ENCODE measurements around the gene CEP43.
A peak's percentile ranks its signal among the peaks of the same experiment; 100 is the strongest.

The CEP43 gene

DNA sequence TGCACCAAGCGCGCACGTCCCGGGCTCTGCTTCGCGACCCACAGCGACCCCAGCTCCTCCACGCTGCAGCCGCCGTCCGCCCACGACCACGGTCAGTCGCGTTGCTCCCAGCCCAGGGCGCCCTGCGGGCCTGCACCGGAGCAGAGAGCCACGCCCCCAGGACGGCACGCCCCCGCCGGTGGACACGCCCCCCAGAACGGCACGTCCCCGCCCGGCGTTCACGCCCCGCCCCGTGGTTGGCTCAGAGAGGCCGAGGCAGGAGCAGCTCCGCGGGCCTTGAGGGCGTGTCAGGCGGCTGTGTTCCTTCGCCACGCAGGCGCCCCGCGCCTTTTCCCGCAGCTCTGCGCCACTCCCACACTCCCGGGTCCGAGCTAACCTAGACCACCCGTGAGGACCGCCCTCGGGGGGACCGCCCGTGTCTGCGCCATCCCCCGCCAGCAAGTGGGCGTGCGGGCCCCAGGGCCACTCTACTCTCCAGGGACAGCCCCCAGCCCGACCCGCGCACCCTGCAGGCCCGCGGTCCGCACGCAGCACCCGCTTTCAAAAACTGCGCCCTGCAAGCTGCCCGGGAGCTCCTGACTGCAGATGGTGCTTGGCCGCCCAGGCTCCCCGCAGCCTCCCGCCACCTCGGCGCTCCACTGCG lies 42.6 kb upstream of the CEP43 start, which contains the start of gene RNASET2:
Gene RNASET2 (minus strand): TSS at position 107 of the 643 bp plus-strand sequence. CDS start 368 bp downstream, outside the sequence.
- no peaks in the 10 kb centered on the region for H3K27me3 ChIP-seq (ENCODE audit: control insufficient read depth, insufficient read depth, low read length)
- H3K36me3 ChIP-seq (ENCODE audit: control insufficient read depth, insufficient read depth, low read length): peaks cover 3% of the 10 kb centered on the region
- peaks cover 5% of the 10 kb centered on the region for H3K4me1 ChIP-seq (ENCODE audit: control insufficient read depth, insufficient read depth, low read length)
- peak within 1 kb of the TSS; percentile 96 for H3K4me3 ChIP-seq (ENCODE audit: low read length)
- H3K9ac ChIP-seq (ENCODE audit: low read length): peak within 1 kb of the TSS; percentile 83
- peak within 1 kb of the TSS; percentile 89 for H3K27ac ChIP-seq (ENCODE audit: low read depth, low read length)

DNA sequence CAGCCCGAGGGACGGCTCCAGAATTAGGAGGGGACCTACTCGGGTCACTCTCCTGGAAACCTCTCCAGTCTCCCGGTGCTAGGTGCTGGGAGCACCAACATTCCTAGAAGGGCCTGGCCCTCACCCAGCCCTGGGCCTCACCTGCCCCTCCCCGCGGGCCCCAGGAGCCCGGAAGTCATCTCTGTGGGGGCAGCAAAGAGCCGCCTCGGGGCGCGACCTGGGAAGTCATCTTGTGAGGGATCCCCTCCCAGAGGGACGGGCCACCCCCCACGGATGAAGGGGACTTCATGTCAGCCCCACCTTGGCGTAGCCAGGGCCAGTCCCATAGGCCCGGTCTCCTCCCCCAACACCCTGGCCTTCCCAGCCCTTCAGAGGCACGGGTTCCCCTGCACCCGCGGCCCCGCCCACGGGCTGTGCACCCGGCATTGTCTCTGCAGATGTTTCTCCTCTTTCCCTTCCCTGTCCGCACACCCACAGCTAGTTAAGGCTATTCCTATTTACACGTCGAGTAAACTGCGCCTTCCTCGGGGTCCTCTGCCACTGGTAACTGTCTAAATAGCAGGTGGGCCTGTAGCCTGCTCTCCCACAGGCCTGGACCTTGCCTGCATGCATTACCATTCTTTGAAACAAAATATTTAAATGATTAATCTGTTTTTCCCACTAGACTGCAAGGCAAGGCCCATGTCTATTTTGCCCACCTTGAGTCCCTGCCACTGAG lies 42.0 kb upstream of the CEP43 start:
- Histone ChIP-seq H3K27me3 (ENCODE audit: control insufficient read depth, insufficient read depth, low read length) (no peaks in the 10 kb centered on the region), H3K9ac (ENCODE audit: low read length) (peak overlapping the region; percentile 83), H3K27ac (ENCODE audit: low read depth, low read length) (peak overlapping the region; percentile 89), H3K4me3 (ENCODE audit: low read length) (peak overlapping the region; percentile 96), H3K4me1 (ENCODE audit: control insufficient read depth, insufficient read depth, low read length) (peaks cover 5% of the 10 kb centered on the region), H3K36me3 (ENCODE audit: control insufficient read depth, insufficient read depth, low read length) (no peaks in the 10 kb centered on the region)

DNA sequence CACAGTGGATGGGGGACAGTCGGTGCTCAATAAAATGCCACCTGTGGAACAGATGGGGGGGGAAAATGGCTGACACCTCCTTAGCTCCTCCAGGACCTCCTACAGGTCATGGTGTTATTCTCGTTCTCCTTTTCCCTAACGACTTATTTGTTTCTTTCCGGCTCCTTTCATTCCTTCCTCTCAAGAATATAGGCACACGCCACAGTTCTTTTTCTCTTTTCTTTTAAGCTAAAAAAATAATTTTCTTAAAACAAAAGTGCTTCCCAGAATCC lies 41.5 kb upstream of the CEP43 start:
- Histone ChIP-seq H3K4me3 (ENCODE audit: low read length) (peak overlapping the region; percentile 96), H3K9ac (ENCODE audit: low read length) (no peak overlapping the region), H3K4me1 (ENCODE audit: control insufficient read depth, insufficient read depth, low read length) (peaks cover 5% of the 10 kb centered on the region), H3K27ac (ENCODE audit: low read depth, low read length) (no peak overlapping the region), H3K36me3 (ENCODE audit: control insufficient read depth, insufficient read depth, low read length) (no peaks in the 10 kb centered on the region), H3K27me3 (ENCODE audit: control insufficient read depth, insufficient read depth, low read length) (no peaks in the 10 kb centered on the region)

DNA sequence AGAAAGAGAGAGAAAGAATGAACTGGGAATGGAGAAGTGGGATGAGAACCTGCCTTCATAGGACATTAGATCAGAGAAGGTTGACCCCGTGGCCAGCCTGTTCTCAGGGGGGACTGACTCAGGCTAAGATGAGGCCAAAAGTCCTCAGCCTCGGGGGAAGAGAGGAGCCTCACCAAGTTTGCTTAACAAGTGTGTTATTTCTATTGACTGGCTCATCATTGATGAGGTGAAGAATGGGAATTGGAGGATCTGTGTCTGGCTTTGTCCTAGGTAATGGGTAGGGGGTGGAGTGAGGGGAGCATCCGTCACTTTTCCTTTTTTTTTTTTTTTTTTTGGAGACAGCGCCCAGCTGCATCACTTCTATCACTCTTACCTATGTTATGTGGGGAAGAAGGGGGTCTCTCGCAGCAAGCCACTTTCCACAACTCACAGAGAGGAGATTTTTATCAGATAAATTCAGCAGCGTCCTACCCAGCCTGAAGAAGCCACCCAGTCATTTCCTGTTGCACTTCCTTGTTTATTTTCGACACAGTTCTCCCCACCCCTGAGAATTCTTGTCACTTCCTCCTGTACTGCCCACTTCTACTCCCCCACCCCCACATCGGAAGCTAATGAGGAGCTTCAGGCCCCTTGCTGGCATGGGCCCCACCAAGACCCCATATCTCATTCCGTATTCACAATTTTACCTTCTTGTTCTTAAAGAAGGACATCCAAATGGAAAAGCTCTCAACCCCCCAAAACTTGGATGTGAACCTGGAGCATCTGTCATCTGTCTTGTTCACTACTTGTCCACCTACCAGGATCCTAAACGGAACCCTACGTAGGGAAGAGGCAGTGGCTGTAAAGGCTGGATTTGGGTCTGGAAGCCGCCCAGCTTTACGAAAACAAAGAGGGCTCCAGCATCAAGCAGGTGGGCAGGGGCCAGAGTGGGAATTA lies 40.0 kb upstream of the CEP43 start:
- Histone ChIP-seq H3K36me3 (ENCODE audit: control insufficient read depth, insufficient read depth, low read length) (no peaks in the 10 kb centered on the region), H3K4me1 (ENCODE audit: control insufficient read depth, insufficient read depth, low read length) (peaks cover 5% of the 10 kb centered on the region), H3K27me3 (ENCODE audit: control insufficient read depth, insufficient read depth, low read length) (no peaks in the 10 kb centered on the region), H3K4me3 (ENCODE audit: low read length) (peak overlapping the region; percentile 41), H3K27ac (ENCODE audit: low read depth, low read length) (no peak overlapping the region), H3K9ac (ENCODE audit: low read length) (peak overlapping the region; percentile 16)

DNA sequence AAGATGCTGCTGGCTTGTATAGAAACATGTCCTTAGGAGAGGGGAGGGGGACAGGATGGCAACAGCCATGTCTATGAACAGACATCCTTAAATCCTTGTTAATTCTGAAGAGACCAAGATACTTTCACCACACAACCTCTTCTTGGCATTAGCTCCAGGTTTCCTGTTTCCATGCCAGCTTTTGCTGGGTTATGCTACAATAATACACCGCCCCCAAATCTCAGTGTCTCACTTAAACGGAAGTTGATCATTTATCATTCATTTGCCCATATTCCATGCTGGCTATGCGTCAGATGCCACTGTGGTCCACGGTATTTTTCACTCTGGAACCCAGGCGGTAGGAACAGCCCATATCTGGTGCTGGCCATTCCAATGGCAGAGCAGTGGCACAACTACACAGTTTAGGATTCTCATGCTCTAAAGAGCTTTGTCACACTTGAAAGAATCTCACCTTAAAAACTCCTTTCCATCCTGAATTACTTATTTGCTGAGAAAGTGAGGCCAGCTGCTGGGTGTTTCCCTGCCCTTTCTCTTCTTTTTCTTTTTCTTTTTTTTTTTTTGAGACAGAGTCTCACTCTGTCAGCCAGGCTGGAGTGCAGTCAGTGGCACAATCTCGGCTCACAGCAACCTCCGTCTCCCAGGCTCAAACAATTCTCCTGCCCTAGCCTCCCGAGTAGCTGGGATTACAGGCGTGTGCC lies 39.1 kb upstream of the CEP43 start:
- H3K9ac ChIP-seq (ENCODE audit: low read length): no peak overlapping the region
- H3K36me3 ChIP-seq (ENCODE audit: control insufficient read depth, insufficient read depth, low read length): no peaks in the 10 kb centered on the region
- no peak overlapping the region for H3K4me3 ChIP-seq (ENCODE audit: low read length)
- peaks cover 5% of the 10 kb centered on the region for H3K4me1 ChIP-seq (ENCODE audit: control insufficient read depth, insufficient read depth, low read length)
- H3K27me3 ChIP-seq (ENCODE audit: control insufficient read depth, insufficient read depth, low read length): no peaks in the 10 kb centered on the region
- H3K27ac ChIP-seq (ENCODE audit: low read depth, low read length): no peak overlapping the region

DNA sequence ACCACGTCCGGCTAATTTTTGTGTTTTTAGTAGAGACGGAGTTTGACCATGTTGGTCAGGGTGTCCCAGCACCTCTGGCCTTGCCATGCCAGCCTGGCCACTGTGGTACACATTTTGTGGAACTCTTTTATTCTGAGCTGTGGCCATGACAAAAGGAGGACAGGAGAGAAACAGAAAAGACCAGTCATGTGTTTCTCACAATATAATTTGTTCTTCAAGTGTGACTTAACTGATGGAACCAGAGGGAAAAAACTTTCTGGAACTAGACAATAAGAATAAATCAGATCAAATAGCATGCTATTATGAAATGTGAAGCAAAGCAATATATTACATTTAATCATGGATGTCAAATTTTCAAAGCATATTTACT lies 38.6 kb upstream of the CEP43 start:
- H3K4me1 ChIP-seq (ENCODE audit: control insufficient read depth, insufficient read depth, low read length): peaks cover 1% of the 10 kb centered on the region
- H3K4me3 ChIP-seq (ENCODE audit: low read length): no peak overlapping the region
- no peaks in the 10 kb centered on the region for H3K27me3 ChIP-seq (ENCODE audit: control insufficient read depth, insufficient read depth, low read length)
- no peak overlapping the region for H3K27ac ChIP-seq (ENCODE audit: low read depth, low read length)
- H3K36me3 ChIP-seq (ENCODE audit: control insufficient read depth, insufficient read depth, low read length): no peaks in the 10 kb centered on the region
- no peak overlapping the region for H3K9ac ChIP-seq (ENCODE audit: low read length)

DNA sequence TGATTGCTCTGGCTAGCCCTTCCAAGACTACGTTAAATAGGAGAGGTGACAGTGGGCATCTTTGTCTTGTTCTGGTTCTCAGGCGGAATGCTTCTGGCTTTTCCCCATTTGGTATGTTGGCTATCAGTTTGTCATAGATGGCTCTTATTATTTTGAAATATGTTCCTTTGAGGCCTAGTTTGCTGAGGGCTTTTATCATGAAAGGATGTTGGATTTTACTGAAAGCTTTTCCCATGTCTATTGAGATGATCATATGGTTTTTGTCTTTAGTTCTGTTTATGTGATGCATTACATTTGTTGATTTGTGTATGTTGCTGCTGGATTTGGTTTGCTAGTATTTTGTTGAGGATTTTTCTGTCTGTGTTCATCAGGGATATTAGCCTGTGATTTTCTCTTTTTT lies 32.9 kb upstream of the CEP43 start:
- Histone ChIP-seq H3K4me3 (ENCODE audit: low read length) (no peak overlapping the region), H3K36me3 (ENCODE audit: control insufficient read depth, insufficient read depth, low read length) (no peaks in the 10 kb centered on the region), H3K4me1 (ENCODE audit: control insufficient read depth, insufficient read depth, low read length) (no peaks in the 10 kb centered on the region), H3K9ac (ENCODE audit: low read length) (no peak overlapping the region), H3K27me3 (ENCODE audit: control insufficient read depth, insufficient read depth, low read length) (no peaks in the 10 kb centered on the region), H3K27ac (ENCODE audit: low read depth, low read length) (no peak overlapping the region)

DNA sequence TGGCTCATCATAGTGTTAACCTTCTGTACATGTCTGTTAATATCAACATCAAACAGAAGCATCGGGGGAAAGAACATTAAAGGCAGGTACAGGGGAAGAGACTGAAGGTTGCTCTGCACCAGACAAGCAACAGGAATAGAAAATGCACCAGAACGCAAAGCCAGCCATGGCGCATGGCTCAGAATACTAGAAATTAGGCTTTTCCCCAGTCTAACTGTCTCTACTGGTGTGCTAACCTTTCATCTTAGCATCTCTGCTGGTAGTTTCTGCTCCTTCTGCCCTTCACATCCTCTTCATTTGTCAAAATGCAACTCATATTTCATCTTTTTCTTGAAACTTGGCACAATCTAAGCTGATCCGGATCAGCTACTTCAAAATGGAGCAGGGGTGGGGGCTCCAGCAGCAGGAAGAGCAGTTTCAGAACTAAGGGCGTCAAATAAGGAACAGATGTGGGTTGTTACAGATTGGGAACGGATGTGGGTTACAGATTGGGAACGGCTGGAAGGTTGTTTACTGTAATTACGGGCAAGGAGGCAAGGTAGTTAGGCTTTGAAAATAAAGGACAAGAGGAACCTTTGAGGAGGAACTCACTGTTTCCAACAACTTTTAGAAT lies 29.7 kb upstream of the CEP43 start:
- Histone ChIP-seq H3K27ac (ENCODE audit: low read depth, low read length) (no peak overlapping the region), H3K36me3 (ENCODE audit: control insufficient read depth, insufficient read depth, low read length) (no peaks in the 10 kb centered on the region), H3K4me3 (ENCODE audit: low read length) (no peak overlapping the region), H3K27me3 (ENCODE audit: control insufficient read depth, insufficient read depth, low read length) (no peaks in the 10 kb centered on the region), H3K4me1 (ENCODE audit: control insufficient read depth, insufficient read depth, low read length) (no peaks in the 10 kb centered on the region), H3K9ac (ENCODE audit: low read length) (no peak overlapping the region)

DNA sequence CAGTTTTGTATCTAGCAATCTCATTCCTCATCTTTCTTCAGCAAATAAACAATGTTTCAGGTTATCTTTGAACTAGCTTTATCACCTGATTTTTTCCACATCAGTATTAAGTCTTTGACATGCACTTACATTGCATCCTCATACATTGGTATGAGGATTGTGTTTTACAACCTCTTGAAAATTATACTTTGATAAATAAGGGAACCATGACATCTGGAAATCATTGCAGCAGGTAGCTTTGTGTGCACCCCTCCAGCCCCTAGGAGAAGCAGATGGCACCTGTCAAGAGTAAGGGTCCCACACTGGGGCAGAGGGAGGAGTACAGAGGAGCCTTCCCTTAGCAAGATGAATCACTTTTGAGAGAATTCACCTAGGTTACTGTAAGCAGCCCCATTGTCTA lies 29.1 kb upstream of the CEP43 start:
- no peaks in the 10 kb centered on the region for H3K27me3 ChIP-seq (ENCODE audit: control insufficient read depth, insufficient read depth, low read length)
- no peaks in the 10 kb centered on the region for H3K36me3 ChIP-seq (ENCODE audit: control insufficient read depth, insufficient read depth, low read length)
- H3K4me1 ChIP-seq (ENCODE audit: control insufficient read depth, insufficient read depth, low read length): no peaks in the 10 kb centered on the region
- no peak overlapping the region for H3K27ac ChIP-seq (ENCODE audit: low read depth, low read length)
- no peak overlapping the region for H3K9ac ChIP-seq (ENCODE audit: low read length)
- no peak overlapping the region for H3K4me3 ChIP-seq (ENCODE audit: low read length)

DNA sequence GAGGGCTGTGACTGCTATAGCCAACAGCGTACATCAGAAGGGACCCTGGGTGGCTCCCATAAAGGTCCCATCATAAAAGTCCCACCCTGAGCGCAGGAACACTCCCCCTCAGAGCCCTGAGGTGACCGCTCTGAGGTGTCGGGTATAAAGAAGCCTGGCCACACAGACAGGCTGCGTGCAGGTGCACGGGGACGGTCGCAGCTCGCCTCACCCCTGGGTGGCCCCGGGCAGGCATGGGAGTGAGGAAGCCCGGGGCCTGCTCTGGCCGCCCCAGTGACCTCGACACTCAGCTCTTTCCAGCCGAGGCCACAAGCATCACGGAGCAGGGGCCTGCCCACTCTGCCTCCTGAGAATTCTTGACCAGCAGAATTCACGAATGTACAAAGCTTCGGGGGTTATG lies 28.4 kb upstream of the CEP43 start:
- H3K27me3 ChIP-seq (ENCODE audit: control insufficient read depth, insufficient read depth, low read length): no peaks in the 10 kb centered on the region
- no peak overlapping the region for H3K9ac ChIP-seq (ENCODE audit: low read length)
- H3K27ac ChIP-seq (ENCODE audit: low read depth, low read length): no peak overlapping the region
- H3K4me3 ChIP-seq (ENCODE audit: low read length): no peak overlapping the region
- no peaks in the 10 kb centered on the region for H3K36me3 ChIP-seq (ENCODE audit: control insufficient read depth, insufficient read depth, low read length)
- H3K4me1 ChIP-seq (ENCODE audit: control insufficient read depth, insufficient read depth, low read length): no peaks in the 10 kb centered on the region

DNA sequence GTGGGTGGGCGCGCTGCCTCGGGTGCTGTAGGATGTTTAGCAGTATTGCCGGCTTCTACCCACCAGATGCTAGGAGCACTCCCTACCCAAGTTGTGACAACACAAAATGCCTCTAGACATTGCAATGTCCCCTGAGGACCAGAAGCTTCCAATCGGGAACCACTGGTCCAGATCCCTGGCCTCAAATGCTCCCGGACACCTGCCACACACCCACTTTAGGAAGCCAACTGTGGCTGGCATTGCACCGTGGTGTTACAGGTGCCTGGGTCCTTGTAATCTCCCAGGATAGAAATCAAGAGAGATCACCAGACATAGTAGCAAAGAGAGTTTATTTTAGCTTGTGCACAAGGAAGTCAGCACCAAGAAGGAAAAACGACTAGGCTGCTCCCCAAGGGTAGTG lies 27.9 kb upstream of the CEP43 start:
- Histone ChIP-seq H3K36me3 (ENCODE audit: control insufficient read depth, insufficient read depth, low read length) (no peaks in the 10 kb centered on the region), H3K9ac (ENCODE audit: low read length) (no peak overlapping the region), H3K4me1 (ENCODE audit: control insufficient read depth, insufficient read depth, low read length) (no peaks in the 10 kb centered on the region), H3K27ac (ENCODE audit: low read depth, low read length) (no peak overlapping the region), H3K27me3 (ENCODE audit: control insufficient read depth, insufficient read depth, low read length) (no peaks in the 10 kb centered on the region), H3K4me3 (ENCODE audit: low read length) (no peak overlapping the region)

DNA sequence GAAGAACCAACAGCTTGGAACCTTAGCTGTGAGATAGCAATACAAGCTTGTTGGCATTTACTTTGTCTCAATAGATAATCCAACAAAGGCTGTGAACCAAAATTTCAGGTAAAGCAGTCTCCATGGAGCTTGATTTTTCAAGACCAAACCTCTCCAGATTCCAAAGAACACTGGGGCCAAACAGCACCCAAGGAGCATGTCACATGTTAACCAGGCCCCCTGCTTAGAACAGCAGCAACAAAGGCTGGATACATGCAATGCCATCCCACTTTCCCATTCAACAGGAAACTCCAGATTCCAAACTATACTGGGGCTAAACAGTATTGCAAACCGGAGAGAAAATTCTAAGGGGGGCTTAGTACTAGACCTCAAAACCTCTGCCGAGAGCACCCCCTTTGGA lies 27.1 kb upstream of the CEP43 start:
- no peak overlapping the region for H3K4me3 ChIP-seq (ENCODE audit: low read length)
- H3K27me3 ChIP-seq (ENCODE audit: control insufficient read depth, insufficient read depth, low read length): no peaks in the 10 kb centered on the region
- H3K36me3 ChIP-seq (ENCODE audit: control insufficient read depth, insufficient read depth, low read length): no peaks in the 10 kb centered on the region
- H3K4me1 ChIP-seq (ENCODE audit: control insufficient read depth, insufficient read depth, low read length): no peaks in the 10 kb centered on the region
- no peak overlapping the region for H3K27ac ChIP-seq (ENCODE audit: low read depth, low read length)
- H3K9ac ChIP-seq (ENCODE audit: low read length): no peak overlapping the region
